CD4-positive, alpha-beta T cell treated with Interleukin-10 for 1 hour (primary cell): ENCODE measurements around the gene RAB14.

Experiments
- DNase-seq: peaks from one replicate; pipeline ENCODE4 v3.0.0-alpha.2; 2020

RAB14 gene

DNA sequence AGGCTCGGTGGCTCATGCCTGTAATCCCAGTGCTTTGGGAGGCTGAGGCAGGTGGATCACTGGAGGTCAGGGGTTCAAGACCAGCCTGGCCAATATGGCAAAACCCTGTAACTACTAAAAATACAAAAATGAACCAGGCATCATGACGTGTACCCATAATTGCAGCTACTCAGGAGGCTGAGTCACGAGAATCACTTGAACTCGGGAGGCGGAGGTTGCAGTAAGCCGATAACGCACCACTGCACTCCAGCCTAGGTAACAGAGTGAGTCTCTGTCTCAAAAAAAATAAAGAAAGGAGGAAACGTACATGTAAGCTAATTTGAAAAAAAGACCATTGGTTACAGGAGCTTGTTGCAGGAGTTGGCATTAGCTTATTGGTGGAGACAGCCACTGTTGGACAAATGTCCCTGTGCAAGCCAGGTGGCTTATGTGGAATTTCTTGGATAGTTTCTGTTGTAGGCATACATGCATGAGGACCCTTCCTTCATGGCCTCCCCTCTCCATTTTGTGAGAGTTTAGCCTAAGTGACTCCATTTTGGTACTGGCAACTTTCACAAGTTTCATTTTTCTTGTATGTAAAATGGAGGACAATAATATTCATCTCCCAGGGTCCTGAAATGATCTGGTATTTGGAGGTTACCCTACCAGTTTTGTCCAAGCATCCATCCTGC is 16.8 kb upstream of the RAB14 start:
- no peak for DNase-seq

DNA sequence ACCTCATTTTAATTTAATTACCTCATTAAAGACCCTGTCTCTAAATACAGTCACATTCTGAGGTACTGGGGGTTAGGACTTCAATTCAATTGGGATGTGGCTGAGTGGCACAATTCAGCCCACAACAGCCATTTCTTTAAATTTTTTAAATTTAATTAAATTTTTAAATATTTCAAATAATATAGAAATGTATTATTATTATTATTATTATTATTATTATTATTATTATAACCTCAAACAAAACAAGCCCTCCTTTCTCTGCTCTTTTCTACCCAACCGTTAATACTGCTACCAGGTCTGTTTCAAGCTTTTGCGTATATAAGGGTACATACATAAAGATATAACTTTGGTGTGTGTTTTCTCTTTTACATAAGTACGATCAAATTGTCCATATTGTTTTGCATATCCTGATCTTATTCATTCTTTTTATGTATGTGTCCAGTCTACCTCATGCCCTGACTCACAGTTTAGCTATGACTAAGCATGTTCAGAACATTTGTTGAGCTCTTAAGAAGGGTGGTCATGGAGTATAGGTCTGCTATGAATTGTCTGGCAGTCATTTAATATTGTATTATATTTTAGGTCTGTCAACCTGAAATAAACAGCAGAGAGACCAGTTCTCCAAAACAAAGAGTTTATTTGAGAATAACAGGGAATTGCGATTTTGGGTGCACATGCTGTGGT is 16.1 kb upstream of the RAB14 start:
- DNase-seq, result no peak

DNA sequence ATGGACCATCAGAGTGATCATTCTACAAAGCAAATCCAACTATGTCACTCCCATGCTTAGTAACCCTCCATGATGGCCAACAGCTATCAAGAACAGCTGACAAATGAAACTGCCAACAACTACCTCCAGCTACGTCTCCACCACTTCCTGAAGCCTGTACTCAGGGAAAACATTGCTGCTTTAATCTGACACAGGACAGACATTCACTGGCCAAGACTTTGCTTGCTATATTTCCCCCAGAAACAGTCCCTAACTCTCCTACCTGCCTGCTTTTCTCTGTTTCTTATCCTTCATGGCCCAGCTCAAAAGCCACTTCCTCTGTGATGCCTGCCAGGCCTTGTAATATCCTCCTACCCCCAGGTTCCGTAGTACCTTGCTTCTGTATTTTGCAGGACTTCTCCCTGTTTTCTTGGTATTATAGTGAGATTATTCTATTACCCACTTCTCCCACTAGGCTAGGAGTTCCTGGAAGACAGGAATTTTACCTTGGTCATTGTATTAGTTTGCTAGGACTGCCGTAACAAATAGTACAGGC is 14.7 kb upstream of the RAB14 start:
- no peak for DNase-seq

DNA sequence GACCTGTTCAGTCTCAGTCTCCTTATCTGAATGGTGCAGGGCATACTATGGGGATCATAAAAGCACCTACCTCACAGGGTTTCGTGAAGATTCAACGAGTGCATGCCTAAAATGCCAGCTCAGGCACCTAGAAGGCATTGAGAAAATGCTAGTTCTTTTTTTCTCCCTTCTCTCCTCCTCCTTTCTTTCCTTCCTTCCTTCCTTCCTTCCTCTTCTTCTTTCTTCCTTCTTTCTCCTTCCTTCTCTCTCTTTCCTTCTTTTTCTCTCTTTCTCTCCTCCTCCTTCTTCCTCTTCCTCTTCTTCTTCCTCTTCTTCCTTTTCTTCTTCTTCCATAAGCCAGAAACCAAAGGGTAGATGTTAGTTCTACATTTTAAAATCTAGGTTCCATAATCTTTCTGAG is 12.3 kb upstream of the RAB14 start:
- no peak for DNase-seq

DNA sequence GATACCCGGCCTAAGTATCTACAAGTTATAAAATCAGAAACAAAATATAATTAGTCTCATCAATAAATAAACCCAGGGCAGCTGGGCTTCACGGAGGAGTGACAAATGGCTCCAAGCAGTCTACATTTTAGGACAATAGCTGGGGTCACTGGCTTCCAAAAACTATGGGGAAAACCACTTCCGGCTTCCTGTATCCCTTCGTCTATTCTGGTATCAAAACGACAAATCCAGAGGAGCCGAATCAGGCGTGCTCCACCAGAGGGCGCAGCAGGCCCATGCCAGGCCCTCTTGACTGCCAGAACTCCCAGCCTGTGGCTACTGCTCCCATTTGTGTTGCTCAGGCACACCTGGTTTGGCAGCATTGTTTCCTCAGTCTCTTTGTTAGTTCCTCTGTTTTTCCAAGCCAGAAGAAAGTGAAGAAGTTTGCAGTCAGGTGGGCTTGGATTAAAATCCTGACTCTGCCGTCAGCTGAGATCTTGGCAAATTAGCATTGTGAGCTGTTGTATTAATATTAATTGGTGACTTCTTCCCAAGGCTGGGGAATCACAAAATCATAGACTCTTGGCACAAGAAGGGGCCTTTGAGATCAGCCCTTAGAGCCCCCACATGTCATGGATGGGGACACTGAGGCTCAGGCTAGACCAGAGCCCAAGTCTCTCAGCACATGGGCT is 11.6 kb upstream of the RAB14 start:
- DNase-seq, result peak; percentile 69

DNA sequence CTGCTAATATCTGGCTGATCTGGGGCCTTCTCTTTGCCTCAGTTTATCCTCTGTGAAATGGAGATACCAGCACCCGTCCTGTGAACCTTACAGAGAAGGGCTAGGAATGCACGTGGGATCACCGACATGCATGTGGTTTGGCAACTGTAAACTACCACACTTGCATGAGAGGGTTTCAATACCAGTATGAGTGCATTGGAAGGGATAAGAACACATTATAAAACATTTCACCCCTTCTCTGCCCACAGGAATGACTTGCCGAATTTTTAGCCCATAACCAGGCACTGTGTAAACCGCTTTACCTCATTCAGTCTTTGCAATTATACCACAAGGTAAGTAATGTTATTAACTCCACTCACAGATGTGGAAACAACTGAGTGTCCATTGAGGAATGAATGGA is 8.9 kb upstream of the RAB14 start:
- no peak for DNase-seq

DNA sequence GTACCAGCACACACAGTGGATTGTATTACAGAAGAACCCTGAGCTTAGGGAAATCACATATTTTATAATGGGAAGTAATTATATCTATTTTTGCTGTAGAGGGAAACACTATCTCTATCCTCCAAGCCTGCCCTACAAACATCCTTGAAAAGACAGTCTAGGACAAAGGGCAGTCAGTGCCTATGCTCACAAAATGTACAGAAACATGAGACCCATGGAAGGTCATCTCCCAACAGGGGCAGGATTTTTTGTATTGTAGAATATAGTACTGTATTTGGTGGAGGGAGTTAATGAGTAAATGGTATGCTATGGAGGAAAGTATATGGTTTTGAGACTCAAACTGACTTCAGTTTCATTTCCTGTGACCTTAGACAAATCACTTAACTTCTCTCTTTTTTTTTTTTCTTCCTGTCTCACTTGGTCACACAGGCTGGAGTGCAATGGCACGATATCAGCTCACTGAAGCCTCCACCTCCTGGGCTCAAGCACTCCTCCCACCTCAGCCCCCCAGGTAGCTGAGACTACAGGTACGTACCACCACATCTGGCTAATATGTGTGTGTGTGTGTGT is 5.8 kb upstream of the RAB14 start:
- DNase-seq, result no peak

DNA sequence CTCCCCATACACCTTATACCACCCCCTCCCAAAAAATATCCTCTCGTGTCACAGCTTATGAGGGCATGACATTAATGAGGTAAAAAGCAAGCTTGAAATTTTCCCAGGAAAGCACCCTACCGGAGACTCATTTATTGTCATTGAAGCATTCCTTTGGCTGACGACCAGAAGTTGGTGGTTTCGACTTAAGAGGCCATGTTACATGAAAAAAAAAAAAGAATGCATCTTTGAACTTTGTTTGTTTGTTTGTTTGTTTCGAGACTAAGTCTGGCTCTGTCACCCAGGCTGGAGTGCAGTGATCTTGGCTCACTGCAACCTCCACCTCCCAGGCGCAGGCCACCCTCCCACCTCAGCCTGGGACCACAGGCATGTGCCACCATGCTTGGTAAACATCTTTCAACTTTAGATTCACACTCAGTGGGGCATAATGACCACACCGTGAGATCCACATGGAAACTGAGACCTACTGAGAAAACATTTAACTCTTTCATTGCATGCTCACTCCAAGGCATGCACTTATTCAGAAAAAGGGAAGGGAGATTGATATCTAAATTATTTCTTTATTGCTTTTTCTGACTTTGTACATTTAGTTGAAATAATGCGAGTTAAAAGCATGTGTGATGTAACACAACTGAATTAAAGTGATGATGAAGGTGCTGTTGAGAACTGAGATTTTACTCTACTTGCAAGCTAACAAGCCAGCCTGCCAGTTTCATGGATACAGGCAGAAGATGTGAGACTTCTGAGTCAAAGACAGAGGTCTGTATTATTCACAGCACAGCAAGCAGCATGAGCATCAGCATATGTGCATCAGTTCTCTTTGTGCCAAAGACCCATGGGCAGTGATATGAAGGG is 5.1 kb upstream of the RAB14 start:
- DNase-seq, result no peak

DNA sequence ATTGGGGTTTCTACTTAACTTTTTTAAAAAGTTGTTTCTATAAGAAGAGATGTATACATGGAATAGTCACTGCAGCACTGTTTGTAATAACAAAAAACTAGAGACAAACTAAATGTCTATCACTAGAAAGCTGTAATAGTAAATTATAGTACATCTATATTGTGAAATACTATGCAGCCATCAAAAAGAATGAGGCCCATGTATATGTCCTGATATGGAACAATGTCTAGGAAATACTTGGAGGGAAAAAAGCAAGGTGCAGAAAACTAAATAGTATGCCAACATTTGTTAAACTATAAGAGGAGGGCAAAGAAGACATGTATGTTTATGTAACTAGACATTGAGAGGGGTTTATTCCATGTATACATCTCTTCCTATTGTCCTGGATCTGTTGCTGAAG is 2.9 kb upstream of the RAB14 start:
- no peak for DNase-seq

DNA sequence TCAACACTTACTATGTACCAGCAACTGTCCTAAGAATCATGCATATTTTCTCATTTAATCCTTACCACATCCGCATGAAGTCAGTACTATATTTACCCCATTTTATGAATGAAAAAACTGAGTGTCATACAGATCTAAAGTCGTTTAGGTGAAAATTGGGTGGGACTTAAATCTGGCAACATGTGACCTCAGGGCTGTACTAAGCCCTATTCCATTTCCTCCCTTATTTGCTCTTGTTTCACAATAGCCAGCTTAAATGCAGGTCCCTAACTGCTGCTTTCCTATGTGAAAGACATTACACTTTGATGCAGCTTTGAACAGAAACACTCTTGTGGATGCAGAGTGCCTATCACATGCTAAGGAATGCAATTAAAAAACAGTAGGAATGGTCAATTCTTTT is 2.5 kb upstream of the RAB14 start:
- DNase-seq, result no peak

DNA sequence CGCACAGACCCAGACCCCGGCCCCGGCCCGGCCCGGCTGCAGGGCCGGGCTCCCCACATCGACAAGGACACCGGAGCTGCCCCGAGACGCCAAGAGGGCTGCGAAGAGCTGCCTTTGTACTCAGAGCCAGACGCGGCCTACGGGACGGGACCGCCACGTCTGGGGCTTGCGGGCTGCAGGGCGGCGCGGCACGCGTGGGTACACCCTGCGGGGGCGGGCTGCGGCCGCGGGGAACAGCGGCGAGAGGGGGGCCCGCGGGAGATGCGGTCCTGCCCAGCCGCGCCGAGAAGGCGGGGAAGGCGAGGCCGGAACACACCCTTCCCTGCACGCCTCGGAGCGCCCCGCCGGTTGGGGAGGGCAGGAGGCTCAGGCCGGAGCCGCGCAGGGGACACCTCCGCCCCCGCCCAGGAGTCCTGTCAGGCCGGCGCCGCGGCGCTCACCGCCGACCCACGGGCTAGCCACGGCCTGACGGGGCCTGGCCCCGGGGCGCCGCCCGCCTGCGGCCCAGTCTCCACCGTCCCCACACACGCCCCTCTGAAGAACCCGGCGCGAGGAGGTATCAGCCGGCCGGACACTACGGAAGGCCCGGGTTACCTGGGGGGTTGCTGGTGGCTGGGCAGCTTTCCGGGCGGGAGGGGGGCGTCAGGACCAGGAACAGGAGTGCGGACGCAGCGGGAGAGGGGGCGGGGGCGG is 478 bp downstream of the RAB14 start:
- peak; percentile 60 for DNase-seq

DNA sequence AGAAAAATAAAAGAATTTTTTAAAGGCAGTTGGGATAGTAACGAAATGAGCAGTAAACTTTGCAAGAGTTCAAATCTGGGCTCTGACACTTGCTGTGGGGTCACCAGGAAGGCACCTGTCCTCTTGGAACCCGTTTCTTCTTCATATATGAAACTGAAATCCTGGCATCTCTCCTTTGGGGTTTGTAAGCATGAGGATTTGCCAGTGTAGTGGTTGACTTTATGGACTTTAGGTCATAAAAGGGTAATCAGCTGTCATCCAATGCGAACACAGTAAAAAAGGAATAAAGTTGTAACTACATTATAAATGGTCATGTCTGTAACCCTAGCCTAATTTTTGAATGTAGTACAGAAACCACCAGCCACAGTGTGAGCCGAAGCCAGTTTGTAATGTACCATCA is 1.3 kb downstream of the RAB14 start:
- DNase-seq, result no peak

DNA sequence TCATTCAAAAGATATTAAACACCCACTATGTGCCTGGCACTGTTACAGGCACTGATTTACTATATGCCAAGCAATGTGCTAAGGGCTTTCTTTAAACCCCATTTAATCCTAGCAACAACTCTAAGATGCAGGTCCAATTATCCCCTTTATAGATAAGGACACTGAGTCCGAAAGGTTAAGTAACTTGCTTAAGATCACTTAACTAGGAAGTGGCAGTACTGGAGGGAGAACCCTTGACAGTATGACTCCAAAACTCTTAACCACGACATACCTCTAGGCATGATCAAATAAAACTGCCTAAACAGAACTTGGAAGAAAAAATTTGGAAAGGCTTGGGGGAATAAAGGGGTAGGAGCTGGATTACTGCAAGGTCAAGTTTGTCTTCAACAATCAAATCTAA is 1.7 kb downstream of the RAB14 start:
- DNase-seq, result no peak

DNA sequence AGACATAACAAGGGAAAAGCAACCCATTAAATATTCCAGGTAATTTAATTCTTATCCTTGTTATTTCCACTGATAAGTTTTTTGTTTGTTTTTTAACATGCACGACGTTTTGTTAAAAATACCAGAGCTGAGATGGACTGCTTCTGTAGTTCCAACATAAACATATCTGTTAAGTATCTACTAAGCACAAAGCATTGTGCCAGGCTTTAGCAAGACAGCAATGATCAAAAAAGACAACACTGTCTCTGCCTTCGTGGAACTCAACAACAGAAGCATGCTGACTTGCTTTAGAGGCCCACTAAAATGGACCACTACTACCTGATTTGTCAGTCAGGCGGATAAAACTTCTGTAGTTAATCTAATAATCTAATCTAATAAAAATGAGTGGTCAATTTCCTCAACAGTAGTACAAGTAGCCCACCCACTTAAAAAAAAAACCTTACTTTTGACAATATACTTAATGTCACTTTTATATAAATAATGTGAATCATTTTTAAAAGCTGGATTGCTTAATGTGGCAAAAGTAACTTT is 3.1 kb downstream of the RAB14 start:
- DNase-seq, result no peak

DNA sequence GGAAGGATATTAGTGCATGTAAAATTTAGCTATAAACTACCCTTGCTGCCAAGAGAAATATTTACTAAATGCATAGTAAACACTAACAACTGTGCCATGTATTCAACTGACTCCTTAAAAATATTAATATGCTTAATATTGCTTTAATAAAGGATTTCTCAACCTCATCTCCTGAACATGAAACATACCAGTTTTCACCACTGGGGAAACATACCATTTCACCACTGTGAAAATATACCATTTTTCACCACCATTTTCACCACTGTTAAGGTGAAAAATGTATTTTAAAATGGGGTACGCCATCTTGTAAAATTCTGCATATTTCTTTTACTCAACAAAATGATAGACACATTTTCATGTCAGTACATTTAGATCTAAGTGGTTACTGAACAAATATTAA is 4.5 kb downstream of the RAB14 start:
- no peak for DNase-seq

DNA sequence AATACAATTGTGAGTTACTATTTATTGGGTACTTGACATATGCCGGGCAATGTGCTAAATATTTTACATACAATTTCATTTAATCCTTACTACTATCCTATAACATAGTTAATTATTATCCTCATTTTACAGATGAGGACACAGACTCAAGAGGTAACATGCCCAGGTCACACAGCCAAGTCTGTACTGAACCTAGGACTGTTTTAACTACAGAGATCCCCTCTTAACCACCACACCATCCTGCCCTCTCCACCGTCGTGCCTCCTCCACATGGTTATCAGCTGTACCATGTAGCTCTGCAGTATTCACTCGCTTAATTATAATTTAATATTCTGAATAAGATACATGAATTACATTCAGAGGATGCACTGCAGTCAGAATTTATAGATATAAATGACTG is 5.3 kb downstream of the RAB14 start:
- no peak for DNase-seq

DNA sequence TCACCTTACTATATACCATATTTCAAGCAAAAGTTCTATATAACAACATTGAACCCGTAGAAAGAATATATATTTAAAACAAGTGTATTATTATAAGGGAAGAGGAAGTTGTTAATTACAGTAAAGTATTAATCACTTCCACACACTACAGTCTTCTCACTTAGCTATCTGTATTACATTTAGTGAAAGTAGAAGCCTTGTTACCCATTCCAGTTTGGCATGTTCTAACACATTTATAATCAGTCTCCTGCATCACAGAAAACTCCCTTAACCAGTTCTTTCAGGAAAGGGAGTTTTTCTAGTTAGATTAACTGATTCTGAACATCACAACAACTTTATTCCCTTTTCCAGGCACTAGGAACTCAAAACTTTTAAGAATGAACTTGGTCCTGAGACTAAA is 6.9 kb downstream of the RAB14 start:
- DNase-seq, result no peak

DNA sequence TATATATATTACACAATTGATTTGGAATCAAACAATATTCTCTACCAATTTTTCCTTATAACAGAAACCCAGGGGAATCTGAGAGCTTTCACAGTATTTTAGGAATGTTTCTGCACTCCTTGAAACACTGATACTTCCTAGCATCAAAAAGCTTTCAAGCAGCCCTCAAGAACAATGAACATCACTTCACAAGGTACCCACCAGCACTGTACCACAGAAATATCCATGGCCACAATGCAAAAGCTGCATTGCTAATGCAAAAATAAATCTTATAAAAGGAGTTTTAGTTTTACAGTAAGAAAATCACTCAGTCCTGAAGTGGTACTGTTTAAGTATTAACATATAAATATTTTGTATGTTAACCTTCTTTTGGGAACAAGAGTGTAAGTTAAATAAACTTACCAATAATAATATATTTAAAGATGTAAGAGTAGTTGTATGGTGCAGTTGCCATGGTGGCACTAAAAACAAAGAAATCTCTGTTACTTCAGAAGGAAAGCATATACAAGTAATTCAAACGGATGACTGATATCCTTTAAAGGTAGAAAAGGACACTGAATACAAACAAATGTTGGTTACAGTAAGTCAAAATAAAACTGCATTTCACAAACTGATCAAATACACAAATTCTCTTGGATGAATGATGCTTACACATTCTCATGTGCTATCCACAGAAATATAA is 8.6 kb downstream of the RAB14 start:
- DNase-seq, result no peak

DNA sequence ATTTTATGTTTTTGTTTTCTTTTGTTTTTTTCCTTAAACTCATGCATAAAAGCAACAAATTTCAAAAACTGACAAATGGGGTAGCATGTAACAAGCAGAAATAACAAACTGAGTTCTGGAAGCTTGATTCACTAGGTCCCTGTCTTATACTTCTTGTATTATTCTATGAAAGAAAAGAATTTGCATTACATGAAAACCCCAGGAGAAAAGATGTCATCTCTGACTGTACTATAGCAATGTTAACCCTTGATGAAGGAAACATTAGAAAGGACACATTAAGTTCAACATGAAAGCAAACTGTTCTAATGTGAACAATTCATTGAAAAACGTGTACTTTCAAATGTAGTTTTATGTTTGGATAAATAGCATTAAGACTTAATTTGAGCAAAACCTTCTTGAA is 9.2 kb downstream of the RAB14 start:
- no peak for DNase-seq

DNA sequence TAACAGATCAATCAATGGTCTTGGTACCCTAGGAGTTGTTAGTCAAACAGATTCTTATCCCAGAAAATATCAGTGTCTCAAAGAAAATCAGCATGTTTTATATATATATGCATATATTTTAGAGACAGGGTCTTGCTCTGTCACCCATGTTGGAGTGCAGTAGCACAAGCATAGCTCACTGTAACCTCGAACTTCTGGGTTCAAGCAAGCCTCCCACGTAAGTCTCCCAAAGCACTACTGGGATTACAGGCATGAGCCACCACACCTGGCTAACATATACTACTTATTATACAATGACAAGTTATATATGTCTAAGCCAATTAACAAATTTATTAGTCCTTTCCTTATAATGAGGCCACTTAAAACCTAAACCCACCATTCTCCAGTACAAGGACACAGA is 10.4 kb downstream of the RAB14 start:
- no peak for DNase-seq

DNA sequence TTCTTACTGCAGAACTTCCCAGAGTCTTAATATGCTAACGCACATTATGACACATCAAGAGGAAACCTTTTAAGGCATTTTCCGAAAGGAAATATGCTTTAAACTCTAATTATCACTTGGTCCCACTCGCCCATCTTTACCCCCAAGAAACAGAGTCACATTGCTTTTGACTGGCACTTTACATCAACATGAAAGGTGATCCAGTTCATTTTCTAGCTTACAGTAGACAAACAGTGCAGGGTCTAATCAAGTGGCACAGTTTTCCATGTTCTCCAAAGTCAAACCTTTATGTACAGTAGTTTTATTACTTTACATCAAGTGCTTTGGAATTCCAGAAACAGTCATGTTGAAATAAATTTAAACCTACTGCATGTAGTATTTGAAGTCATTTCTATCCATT is 12.0 kb downstream of the RAB14 start:
- no peak for DNase-seq
